Head of caudate nucleus (tissue), 42 donors: ENCODE data around the gene NDUFA11.

Source experiments
- DNase-seq, 42 donors: peaks; one replicate each; pipeline versions ENCODE4 v3.0.0 to v3.0.0-alpha.2; 2020 to 2021; ENCODE audit warnings: mixed read lengths in 7 of 42
- intact Hi-C: fragments of 100-400 bp; cut with DNase I; formaldehyde crosslinking; loops from one replicate; pipeline ENCODE4 v1.15.0; 2022

NDUFA11 gene

DNA sequence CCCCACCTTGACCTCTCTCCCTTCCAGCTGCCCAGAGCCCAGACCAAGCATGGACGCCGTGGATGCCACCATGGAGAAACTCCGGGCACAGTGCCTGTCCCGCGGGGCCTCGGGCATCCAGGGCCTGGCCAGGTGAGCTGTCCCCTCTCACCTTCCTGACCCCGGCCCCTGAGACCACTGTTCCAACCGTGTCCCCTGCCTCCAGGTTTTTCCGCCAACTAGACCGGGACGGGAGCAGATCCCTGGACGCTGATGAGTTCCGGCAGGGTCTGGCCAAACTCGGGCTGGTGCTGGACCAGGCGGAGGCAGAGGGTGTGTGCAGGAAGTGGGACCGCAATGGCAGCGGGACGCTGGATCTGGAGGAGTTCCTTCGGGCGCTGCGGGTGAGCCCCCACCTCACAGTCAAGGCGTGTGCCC is 10.8 kb upstream of the NDUFA11 start:
- intact Hi-C loops = no loop called here
- no peak for DNase-seq

DNA sequence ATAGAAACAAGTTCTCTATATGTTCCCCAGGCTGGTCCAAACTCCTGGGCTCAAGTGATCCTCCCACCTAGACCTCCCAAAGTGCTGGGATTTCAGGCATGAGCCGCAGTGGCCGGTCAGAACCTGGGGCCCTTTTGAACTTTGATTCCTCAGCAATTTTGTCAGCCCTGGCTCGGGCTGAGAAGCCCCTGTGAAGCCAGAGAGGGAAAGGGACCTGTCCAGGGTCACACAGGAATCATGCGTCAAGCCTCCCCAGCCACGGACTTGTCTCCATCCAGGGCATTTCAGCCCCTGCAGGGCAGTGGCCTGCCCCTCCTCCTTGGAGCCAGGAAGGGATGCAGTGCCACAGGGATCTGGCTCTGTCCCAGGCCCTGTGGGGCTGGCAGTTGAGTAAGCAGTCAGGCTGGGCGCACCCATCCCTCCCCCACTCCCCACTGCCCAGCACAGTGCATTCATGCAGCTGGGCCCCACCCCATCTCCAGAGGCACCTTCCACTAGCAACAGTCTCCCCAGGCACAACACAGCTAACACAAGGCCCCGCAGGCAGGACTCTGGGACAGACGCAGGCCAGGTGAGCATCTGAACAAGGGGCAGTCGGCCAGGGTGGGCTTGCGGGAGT is 10.3 kb upstream of the NDUFA11 start, which contains the start of gene CAPS:
CAPS (plus strand) TSS at position 516 of the 619 bp plus-strand sequence. CDS start 153 bp downstream, outside the sequence.
- intact Hi-C loops = no loop called here
- DNase-seq = peak in 23 of 42 donors; percentile 6 to 62 (median 36)

DNA sequence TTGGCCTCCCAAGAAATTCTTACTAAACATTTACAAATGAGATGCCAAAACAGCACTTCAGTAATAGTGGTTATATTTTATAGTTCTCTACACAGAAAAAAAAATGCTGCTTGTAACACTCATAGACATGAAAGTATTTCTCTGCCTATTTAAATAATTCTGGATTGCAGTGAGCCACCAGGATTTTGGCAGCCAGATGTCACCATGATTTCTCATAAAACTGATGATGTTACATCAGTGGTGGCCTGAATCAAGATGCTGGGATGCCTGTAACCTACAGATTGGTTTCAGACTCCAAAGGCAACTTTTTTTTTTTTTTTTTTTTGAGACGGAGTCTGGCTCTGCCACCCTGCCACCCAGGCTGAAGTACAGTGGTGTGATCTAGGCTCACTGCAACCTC is 7.8 kb upstream of the NDUFA11 start:
- intact Hi-C loops = no loop called here
- no peak for DNase-seq

DNA sequence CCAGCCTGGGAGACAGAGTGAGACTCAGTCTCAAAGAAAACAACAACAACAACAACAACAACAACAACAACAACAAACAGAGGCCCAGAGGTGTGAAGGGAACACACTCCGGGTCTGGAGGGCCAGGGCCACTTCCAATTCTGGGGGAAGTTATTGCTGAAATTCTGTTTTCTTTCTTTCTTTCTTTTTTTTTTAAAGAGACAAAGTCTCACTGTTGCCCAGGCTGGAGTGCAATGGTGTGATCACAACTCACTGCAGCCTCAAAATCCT is 7.0 kb upstream of the NDUFA11 start:
- intact Hi-C loops = no loop called here
- DNase-seq = no peak

DNA sequence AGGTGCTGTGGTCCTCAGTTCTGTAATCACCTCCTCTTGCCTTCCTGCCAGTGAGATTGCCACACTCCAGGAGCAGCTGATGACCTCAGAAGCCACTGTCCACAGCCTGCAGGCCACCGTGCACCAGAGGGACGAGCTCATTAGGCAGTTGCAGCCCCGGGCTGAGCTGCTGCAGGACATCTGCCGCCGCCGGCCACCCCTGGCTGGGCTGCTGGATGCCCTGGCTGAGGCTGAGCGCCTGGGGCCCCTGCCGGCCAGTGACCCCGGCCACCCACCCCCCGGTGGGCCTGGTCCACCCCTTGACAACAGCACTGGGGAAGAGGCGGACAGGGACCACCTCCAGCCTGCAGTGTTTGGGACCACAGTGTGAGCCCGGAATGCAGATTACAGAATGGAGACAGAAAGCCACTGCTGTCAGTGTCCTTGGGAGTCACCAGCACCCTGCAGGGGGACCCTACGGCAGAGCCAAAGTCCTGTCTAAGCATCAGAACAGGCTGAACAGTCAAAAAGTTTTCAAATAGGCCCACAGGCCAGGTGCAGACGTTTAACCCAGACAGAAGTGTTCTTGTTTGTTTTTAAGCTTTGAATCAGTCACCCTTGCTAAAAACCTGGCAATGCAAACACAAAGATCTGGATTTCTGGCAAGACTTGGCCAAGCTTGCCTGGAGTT is 5.3 kb upstream of the NDUFA11 start:
- DNase-seq = no peak
- intact Hi-C loops = no loop called here

DNA sequence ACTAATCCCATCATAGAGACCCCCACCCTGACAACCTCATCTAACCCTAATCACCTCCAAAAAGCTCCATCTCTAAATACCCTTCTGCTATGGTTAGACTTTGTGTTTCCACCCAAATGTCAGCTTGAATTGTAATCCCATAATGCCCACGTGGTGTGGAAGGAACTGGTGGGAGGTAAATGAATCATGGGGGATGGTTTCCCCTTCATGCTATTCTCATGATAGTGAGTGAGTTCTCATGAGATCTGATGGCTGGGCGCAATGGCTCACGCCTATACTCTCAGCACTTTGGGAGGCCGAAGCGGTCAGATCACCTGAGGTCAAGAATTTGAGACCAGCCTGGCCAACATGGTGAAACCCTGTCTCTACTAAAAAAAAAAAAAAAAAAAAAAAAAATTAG is 3.7 kb upstream of the NDUFA11 start:
- peak in 16 of 42 donors; percentile 16 to 66 (median 42) for DNase-seq
- intact Hi-C loops = no loop called here

DNA sequence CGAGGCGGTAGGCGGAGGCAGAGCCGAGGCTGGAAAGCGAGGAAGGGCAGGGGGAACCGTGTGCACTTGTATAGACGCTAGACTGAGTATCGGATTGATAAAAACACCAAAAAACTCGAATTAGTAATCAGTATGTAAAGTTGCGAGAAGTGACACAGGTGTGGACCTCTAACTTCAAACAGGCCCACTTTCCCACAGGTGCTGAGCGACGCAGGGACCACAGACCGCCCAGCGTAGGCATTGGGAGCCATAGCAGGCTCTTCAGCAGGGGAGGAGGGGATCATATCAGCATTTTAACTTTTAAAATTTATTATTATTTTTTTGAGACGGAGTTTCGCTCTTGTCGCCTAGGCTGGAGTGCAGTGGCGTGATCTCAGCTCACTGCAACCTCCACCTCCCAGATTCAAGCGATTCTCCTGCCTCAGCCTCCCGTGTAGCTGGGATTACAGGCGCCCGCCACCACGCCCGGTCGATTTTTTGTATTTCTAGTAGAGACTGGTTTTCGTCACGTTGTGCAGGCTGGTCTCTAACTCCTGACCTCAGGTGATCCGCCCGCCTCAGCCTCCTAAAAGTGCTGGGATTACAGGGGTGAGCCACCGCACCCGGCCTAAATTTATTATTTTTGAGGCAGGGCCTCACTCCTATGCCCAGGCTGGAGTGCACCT is 1.7 kb upstream of the NDUFA11 start:
- no peak for DNase-seq
- intact Hi-C loops = no loop called here

DNA sequence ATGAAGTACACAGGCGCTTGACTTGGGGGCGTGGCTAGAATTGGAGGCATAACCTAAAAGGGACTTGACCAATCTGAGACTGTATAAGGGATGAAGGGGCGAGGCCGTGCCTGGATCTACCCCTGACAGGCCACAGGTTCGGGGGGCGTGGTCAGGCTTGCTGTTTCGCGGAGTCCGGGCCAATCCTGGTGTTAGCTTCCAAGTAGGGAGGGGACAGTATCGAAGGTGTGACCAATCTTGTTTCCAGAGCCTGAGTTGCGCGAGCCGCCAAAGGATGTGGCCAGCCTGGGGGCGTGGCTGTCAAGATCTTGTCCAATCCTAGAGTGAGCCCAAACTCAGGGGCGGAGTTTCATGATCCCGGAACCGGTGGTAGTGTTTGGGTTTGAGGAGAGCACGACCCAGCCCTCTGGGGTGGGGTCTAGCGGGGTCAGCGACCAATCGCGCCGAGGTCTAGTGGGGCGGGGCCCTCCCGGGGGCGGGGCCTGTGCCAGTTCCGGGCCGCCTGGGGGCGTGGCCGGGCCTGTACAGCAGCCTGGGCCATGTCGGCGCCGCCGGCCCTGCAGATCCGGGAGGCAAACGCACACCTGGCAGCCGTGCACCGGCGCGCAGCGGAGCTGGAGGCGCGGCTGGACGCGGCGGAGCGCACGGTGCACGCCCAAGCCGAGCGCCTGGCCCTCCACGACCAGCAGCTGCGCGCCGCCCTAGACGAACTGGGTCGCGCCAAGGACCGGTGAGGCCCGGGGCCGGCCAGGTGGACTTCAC is 943 bp upstream of the NDUFA11 start, which contains the start of gene VMAC:
VMAC (plus strand) TSS at position 521 of the 762 bp plus-strand sequence; CDS start at position 540, 19 bp downstream.
- intact Hi-C loops = loop anchor here (5.0 kb wide), 1 partner anchor 73 kb away; the partner anchor contains the start of gene RANBP3
- peak; percentile 95 to 100 (median 99) for DNase-seq

DNA sequence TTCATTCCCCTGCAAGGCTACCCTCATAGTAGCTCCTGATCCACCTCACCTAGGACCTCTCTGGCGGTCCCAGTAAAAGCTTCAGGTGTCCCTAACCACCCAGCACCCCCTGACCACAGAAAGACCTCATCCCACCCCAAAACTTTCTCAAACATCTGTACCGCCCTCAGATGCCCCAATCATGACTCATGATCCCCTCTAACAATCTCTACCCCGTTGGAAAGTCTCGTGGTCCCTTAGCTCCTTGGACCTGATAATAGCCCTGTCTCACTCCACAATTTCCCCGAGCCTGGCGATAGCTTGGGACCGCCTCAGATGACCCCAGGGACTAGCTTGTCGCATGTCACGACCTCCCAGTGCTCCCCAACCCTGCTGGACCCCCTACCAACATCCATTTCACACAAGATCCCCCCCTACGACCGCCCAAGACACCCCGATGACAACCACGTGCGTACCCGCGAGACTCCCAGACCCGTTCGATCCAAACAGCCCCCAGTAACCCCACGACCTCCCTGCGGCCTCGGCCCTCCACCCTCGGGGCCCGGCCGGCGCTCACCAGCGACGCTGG is 450 bp downstream of the NDUFA11 start:
- DNase-seq = peak in 2 of 42 donors; percentile 2 to 14
- intact Hi-C loops = loop anchor here (2.0 to 5.0 kb wide), 2 partner anchors 74 to 112 kb away; partner anchors contain the start of genes DUS3L and RANBP3

DNA sequence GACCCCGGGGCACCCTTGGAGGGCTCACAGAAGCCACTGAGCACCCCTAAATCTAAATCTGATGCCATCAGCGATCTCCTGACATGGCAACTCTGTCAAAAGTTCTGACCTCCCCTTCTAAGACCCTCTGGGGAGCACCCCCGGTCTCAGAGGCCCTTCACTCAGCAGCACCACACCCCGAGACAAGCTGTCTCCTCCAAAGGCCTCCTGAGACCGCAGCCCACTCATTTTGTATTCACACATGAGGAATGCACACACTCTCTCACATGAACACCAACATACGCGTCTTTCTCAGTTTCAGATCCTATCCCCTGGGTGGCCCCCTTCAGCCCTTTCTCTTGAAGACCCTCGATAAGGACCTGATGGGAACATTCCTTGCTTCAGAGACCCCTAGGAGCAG is 2.6 kb downstream of the NDUFA11 start:
- no peak for DNase-seq
- intact Hi-C loops = loop anchor here (5.0 kb wide), 1 partner anchor 76 kb away; the partner anchor contains the start of gene RANBP3

DNA sequence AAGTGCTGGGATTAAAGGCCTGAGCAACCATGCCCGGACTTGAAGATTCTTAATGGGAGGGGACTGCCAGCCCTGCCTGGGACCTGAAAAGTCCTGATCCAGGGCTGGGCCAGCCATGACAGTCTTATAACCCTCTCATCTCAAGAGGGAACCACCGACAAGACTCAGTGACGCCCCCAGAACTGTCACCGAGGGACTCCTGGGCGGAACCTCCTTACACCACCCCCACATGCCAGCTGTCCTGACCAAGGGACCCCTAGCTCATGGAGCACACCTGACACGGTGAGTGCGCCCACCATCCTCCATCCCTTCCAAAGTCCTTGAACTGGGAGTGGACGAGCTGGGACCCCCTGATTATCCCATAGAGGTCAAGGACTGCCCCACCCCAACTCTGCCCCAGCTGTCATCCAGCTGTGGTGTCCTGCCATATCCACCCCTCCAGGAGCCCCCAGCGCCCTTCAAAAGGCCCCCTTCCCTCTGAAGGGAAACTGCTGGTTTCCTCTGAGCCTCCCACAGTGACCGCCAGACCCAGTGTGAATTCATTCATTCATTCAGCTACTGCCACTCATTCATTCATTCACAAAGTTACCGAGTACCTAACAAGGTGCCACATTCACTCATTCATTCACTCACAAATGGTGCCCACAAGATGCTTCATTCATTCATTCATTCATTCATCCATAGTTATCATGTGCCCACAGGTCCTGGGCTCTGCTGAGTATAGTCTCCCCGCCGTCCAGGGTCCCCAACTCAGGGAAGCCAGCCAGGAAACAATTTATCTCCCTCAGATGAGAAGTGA is 3.7 kb downstream of the NDUFA11 start:
- intact Hi-C loops = loop anchor here (5.0 kb wide), 1 partner anchor 77 kb away; the partner anchor contains the start of gene RANBP3
- DNase-seq = no peak

DNA sequence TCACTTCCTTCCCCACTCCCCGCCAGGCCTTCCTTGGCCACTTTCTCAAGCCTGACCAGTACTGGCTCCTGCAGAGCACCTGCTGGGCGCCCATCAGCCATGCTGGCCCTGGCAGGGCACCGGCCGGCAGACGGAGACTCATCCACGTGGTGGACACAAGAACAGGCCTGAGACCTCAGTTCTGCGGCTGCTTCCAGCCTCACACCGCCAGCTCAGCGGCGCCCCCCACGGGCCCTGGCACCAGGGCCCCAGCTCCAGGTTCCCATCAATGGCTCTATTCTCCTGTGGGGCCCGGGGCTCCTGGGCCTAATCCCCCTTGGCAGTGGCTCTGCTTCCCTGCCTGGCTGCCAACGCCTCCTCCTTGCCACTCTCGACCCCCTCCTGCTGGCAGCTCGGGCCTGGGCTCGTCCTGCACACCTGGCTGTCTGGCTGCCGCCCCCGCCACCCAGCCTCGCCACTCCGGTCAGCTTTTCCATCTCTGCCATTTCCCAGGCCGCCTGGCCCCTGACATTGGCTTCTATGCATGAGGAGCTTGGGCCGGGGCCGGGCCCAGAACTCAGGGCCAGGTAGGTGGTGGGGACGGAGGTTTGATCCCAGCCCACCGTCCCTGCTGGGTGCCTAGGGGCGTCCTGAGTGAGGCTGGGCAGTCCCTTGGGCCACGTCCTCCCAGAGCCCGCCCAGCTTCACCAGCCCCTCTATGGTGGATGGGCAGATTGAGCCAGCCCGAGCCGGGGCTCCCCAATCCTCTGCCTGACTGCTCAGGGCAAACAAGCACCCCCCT is 6.2 kb downstream of the NDUFA11 start:
- no peak for DNase-seq
- intact Hi-C loops = no loop called here

DNA sequence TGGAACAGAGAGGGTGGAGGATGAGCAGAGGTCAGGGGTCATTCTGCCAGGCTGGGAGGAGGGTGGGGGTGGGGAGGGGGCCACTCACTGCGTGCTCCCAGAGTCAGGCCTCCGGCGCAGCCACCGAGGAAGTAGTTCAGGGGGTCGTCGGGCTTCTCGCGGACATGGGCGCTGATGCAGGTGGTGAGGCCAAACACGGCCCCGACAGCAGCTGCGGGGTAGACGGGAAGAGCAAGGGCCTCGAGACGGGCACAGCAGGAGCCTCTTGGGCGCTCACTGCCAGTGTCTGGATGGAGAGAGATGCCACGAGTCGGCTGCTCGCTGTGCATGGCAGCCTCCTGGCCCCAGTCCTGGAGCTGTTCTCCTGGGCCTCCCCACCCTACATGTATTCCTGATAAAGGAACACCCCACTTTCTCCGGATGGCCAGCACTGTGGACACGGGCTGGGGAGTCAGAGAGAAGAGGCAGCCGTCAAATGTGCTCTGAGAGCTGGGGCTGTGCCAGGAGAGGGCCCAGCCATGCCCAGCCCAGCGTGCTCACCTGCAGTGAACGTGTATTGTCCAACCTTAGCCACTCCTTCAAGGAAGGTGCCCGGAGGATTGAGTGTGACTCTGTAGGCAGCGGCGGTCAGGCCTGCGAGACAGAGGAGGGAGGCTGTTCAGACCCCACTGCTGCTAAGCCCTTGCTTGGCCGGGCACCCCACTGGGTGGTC is 7.1 kb downstream of the NDUFA11 start:
- no peak for DNase-seq
- intact Hi-C loops = no loop called here

DNA sequence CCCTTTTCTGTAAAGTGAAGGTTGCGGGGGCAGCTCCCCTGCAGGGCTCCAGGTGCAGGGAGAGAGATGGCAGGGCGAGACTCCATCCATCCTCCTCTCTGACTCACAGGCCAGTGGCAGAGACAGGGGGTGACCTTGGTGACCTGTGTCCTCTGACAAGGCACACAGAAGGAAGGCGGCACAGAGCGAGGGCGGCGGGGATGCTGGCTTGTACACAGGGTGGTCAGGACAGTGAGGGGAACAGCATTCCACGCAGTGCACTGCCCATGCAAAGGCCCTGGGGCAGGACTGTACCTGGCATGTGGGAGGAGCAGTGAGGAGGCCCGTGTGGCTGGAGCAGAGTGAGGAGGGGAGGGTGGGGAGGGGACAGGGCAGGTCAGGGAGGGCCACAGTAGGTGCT is 7.7 kb downstream of the NDUFA11 start:
- intact Hi-C loops = no loop called here

DNA sequence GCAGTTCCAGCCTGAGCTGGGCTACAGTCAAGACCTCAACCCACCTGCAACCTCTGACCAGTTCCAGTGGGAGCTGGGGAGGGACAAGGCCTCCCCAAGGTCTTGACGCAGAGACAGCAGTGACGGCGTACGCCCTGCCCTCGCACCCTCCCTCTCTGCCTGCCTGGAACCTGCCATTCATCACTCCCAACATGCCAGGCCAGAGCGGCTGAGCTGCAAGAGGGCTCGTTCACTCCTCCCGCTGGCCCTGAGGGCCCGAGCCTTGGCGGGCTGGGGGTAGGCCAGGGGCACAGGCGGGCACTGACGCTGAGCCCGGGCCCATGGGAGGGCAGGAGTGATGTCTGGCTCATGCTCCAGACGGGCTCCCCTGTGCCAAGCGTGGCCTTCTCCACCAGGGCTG is 8.2 kb downstream of the NDUFA11 start:
- intact Hi-C loops = no loop called here
- no peak for DNase-seq

More for the DNA sequence above, 7.7 kb downstream of the NDUFA11 start:
- DNase-seq = no peak

DNA sequence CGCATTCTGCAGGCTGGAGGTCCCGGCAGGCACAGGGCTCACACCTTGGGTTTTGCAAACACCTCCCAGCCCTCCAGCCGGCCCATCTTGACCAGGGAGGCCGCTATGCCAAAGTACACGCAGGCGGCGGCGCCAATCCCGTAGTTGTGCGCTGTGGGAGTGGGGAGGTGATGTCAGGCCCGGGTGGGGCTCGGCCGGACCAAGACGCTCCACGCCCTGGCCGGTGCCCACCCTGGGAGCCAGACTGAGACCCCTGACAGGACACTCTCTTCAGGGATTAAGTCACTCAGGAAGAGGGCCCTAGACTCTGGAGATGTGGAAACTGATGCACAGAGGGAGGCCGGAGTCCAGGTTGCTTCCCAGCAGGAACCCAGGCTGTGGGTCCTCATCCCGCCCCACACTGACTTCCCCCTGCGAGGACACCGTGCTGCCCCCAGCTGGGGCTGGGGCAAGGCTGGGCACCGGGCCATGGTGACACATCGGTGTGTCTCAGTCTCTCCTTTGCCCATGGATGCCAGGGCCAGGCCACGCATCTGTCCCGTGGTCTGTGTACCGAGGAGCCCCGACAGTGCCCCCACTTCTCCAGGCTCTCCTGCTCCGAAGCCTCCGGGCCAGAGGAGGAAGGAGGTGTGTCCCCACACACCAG is 8.8 kb downstream of the NDUFA11 start:
- no peak for DNase-seq
- intact Hi-C loops = no loop called here
